H9 (cell line): ENCODE data around the gene PGPEP1. TPM values are rescaled to one million over a fixed set of nuclear protein-coding genes. Genes with fewer than 3 reads are reported as not detected.

Experiments
- DNase-seq: peaks from one replicate; pipeline ENCODE4 v3.0.0-alpha.2; 2017
- H2AFZ ChIP-seq: one replicate; pipeline ENCODE4 v1.6.1; 2013; ENCODE audit warnings: mild to moderate bottlenecking, low read length, control low read depth, moderate library complexity
- H2AK5ac ChIP-seq: 2 replicates; pipeline ENCODE4 v1.6.1; 2013; ENCODE audit warnings: low read length, control low read depth, mixed read lengths; ENCODE audit not compliant: insufficient read length
- H2BK120ac ChIP-seq: one replicate; pipeline ENCODE4 v1.6.1; 2013; ENCODE audit warnings: low read depth, mild to moderate bottlenecking, low read length, control low read depth, inconsistent platforms; ENCODE audit not compliant: poor library complexity, severe bottlenecking
- H2BK12ac ChIP-seq: 2 replicates; pipeline ENCODE4 v1.6.1; 2013; ENCODE audit warnings: low read length, control low read depth, mixed read lengths, low read depth; ENCODE audit not compliant: insufficient read length
- H2BK15ac ChIP-seq: 2 replicates; pipeline ENCODE4 v1.6.1; 2013; ENCODE audit warnings: low read depth, low read length, control low read depth
- H2BK20ac ChIP-seq: one replicate; pipeline ENCODE4 v1.6.1; 2013; ENCODE audit warnings: low read depth, mild to moderate bottlenecking, low read length, control low read depth, inconsistent platforms; ENCODE audit not compliant: poor library complexity, severe bottlenecking
- H2BK5ac ChIP-seq: 2 replicates; pipeline ENCODE4 v1.6.1; 2013; ENCODE audit warnings: low read length, control low read depth, mixed read lengths; ENCODE audit not compliant: insufficient read length
- H3K14ac ChIP-seq: 2 replicates; pipeline ENCODE4 v1.6.1; 2013; ENCODE audit warnings: low read length, control low read depth; ENCODE audit not compliant: insufficient read depth
- H3K18ac ChIP-seq: 2 replicates; pipeline ENCODE4 v1.6.1; 2013; ENCODE audit warnings: low read depth, mild to moderate bottlenecking, mixed read lengths, low read length, control low read depth; ENCODE audit not compliant: insufficient read length
- H3K23ac ChIP-seq: 2 replicates; pipeline ENCODE4 v1.6.1; 2013; ENCODE audit warnings: low read length, control low read depth, mixed read lengths, low read depth; ENCODE audit not compliant: insufficient read length
- H3K23me2 ChIP-seq: 2 replicates; pipeline ENCODE4 v1.6.1; 2013; ENCODE audit warnings: low read depth, mild to moderate bottlenecking, mixed read lengths, low read length, control low read depth; ENCODE audit not compliant: insufficient read length, poor library complexity, severe bottlenecking
- H3K27ac ChIP-seq: 2 replicates; pipeline ENCODE4 v1.5.1; 2013; ENCODE audit warnings: low read length, control low read depth, mixed read lengths, low read depth; ENCODE audit not compliant: insufficient read length
- H3K27me3 ChIP-seq: 2 replicates; pipeline ENCODE4 v1.6.1; 2013; ENCODE audit warnings: low read length, control low read depth, inconsistent platforms; ENCODE audit not compliant: insufficient read depth
- H3K4ac ChIP-seq: 2 replicates; pipeline ENCODE4 v1.6.1; 2013; ENCODE audit warnings: low read depth, mild to moderate bottlenecking, control low read depth, inconsistent platforms, low read length, moderate library complexity
- H3K4me1 ChIP-seq: 2 replicates; pipeline ENCODE4 v1.6.1; 2013; ENCODE audit warnings: low read length, control low read depth, inconsistent platforms; ENCODE audit not compliant: insufficient read depth
- H3K4me2 ChIP-seq: 2 replicates; pipeline ENCODE4 v1.6.1; 2013; ENCODE audit warnings: low read length, control low read depth, mixed read lengths; ENCODE audit not compliant: insufficient read length, insufficient read depth
- H3K56ac ChIP-seq: 2 replicates; pipeline ENCODE4 v1.6.1; 2013; ENCODE audit warnings: low read depth, mild to moderate bottlenecking, mixed read lengths, low read length, control low read depth; ENCODE audit not compliant: insufficient read length
- H3K79me1 ChIP-seq: 2 replicates; pipeline ENCODE4 v1.6.1; 2013; ENCODE audit warnings: low read depth, mild to moderate bottlenecking, moderate library complexity, low read length, control low read depth, inconsistent platforms; ENCODE audit not compliant: insufficient read depth, poor library complexity, severe bottlenecking
- H3K79me2 ChIP-seq: 2 replicates; pipeline ENCODE4 v1.6.1; 2013; ENCODE audit warnings: low read length, control low read depth, inconsistent platforms; ENCODE audit not compliant: insufficient read depth
- H3K9ac ChIP-seq: 2 replicates; pipeline ENCODE4 v1.6.1; 2013; ENCODE audit warnings: low read length, control low read depth, mixed read lengths; ENCODE audit not compliant: insufficient read length; ENCODE audit errors: extremely low read depth
- H3K9me3 ChIP-seq: one replicate; pipeline ENCODE4 v1.6.1; 2013; ENCODE audit warnings: low read depth, low read length, inconsistent platforms; ENCODE audit not compliant: control insufficient read depth
- H3T11ph ChIP-seq: one replicate; pipeline ENCODE4 v1.6.1; 2013; ENCODE audit warnings: mild to moderate bottlenecking, low read length, control low read depth, inconsistent platforms
- H4K20me1 ChIP-seq: one replicate; pipeline ENCODE4 v1.6.1; 2013; ENCODE audit not compliant: control insufficient read depth, insufficient read length, insufficient read depth
- H4K5ac ChIP-seq: 2 replicates; pipeline ENCODE4 v1.6.1; 2013; ENCODE audit warnings: low read depth, mild to moderate bottlenecking, mixed read lengths, low read length, control low read depth; ENCODE audit not compliant: insufficient read length
- H4K8ac ChIP-seq: replicated peaks from 2 replicates; pipeline ENCODE4 v1.6.1; 2013; ENCODE audit warnings: low read length, control low read depth, mixed read lengths, low read depth; ENCODE audit not compliant: insufficient read length
- H4K91ac ChIP-seq: 2 replicates; pipeline ENCODE4 v1.6.1; 2013; ENCODE audit warnings: low read depth, mild to moderate bottlenecking, moderate library complexity, mixed read lengths, low read length, control low read depth; ENCODE audit not compliant: insufficient read length
- H3K27ac Mint-ChIP-seq, 3 experiments: 2 replicates in 2 of 3; 3 replicates in 1 of 3; pipeline ENCODE4 v1.8.0; 2020 to 2021; ENCODE audit warnings: mixed read lengths in 3 of 3, mild to moderate bottlenecking in 1 of 3, moderate library complexity in 1 of 3
- H3K27me3 Mint-ChIP-seq: 2 replicates; pipeline ENCODE4 v1.8.0; 2021; ENCODE audit warnings: low read depth, mild to moderate bottlenecking, moderate library complexity, mixed read lengths
- H3K36me3 Mint-ChIP-seq, 3 experiments: 2 replicates in 2 of 3; 3 replicates in 1 of 3; pipeline ENCODE4 v1.8.0; 2020 to 2021; ENCODE audit warnings: low read depth in 3 of 3, mixed read lengths in 3 of 3; ENCODE audit not compliant: insufficient read depth in 1 of 3
- H3K4me1 Mint-ChIP-seq, 2 experiments: 2 replicates each; pipeline ENCODE4 v1.8.0; 2020; ENCODE audit warnings: mixed read lengths in 2 of 2
- H3K4me3 Mint-ChIP-seq, 2 experiments: 2 replicates in 1 of 2; 3 replicates in 1 of 2; pipeline ENCODE4 v1.8.0; 2020 to 2021; ENCODE audit warnings: mild to moderate bottlenecking in 2 of 2, mixed read lengths in 2 of 2, moderate library complexity in 1 of 2
- H3K9me3 Mint-ChIP-seq, 2 experiments: 2 replicates in 1 of 2; 3 replicates in 1 of 2; pipeline ENCODE4 v1.8.0; 2020; ENCODE audit warnings: mild to moderate bottlenecking in 2 of 2, mixed read lengths in 2 of 2, moderate library complexity in 1 of 2
- CTCF ChIP-seq: fragments of 200-600 bp; sonication (generic); conservative IDR thresholded peaks from 3 replicates; pipeline ENCODE4 v1.8.0; 2021; ENCODE audit warnings: antibody characterized with exemption, mild to moderate bottlenecking
- WGBS: extraction: QIAGEN DNeasy Blood & Tissue Kit; methylation state at CpG from one replicate; pipeline ENCODE4 v1.1.7; 2013; ENCODE audit warnings: missing lambda C conversion rate, low lambda C conversion rate, mixed read lengths; ENCODE audit not compliant: insufficient read length; ENCODE audit errors: extremely low coverage; 5-methylcytosine and 5-hydroxymethylcytosine counted together
- total RNA-seq: library from RNA; stranded (reverse); gene quantifications from 2 replicates; pipeline ENCODE4 v1.2.1, GENCODE V29; 2021

PGPEP1 gene
- total RNA-seq, 1 experiment from 2014 or later, result 64.8 TPM

GRCh38 chr19:18297308-18297707 lies 43.1 kb upstream of the PGPEP1 start:
- WGBS, result no CpG with 5 or more reads among the region's 4 CpGs
- no peak for DNase-seq
- Histone ChIP-seq H2BK5ac (no peak overlapping the region), H3K4ac (no peak overlapping the region), H2BK15ac (no peak overlapping the region), H2BK12ac (no peak overlapping the region), H3K27ac (no peak overlapping the region), H3K23me2 (peaks cover 4% of the 10 kb centered on the region), H3K27me3 (no peaks in the 10 kb centered on the region), H3K9ac (no peak overlapping the region), H3K4me2 (no peak overlapping the region), H4K91ac (no peak overlapping the region), H3K14ac (no peak overlapping the region), H3K79me2 (no peaks in the 10 kb centered on the region; the same call in 1 of the 2 replicates), H2BK120ac (no peak overlapping the region), H2BK20ac (no peak overlapping the region), H3K23ac (no peak overlapping the region), H2AFZ (no peak overlapping the region), H3K79me1 (no peaks in the 10 kb centered on the region), H2AK5ac (no peak overlapping the region), H4K8ac (no peak overlapping the region), H3K9me3 (no peaks in the 10 kb centered on the region), H4K5ac (no peak overlapping the region), H3K18ac (no peak overlapping the region), H3T11ph (no peak overlapping the region), H3K4me1 (peaks cover 2% of the 10 kb centered on the region; the same call in 1 of the 2 replicates), H4K20me1 (no peaks in the 10 kb centered on the region), H3K56ac (no peak overlapping the region)
- no peak for TF ChIP-seq CTCF
- H3K9me3 Mint-ChIP-seq, result no peaks in the 10 kb centered on the region; a peak in 2 of 5 replicates
- peaks cover 18 to 27% of the 10 kb centered on the region in 2 experiments for H3K4me1 Mint-ChIP-seq
- no peak overlapping the region for H3K27ac Mint-ChIP-seq
- H3K4me3 Mint-ChIP-seq, result peak overlapping the region in 1 of 2 experiments; percentile 42; a peak in 1 of 5 replicates
- H3K36me3 Mint-ChIP-seq, result no peaks in the 10 kb centered on the region; a peak in 1 of 7 replicates
- peaks cover 3% of the 10 kb centered on the region; the same call in 1 of the 2 replicates for H3K27me3 Mint-ChIP-seq
